Ascending aorta (tissue), 2 donors: ENCODE measurements around the gene LARGE2. TPM values are rescaled to one million over a fixed set of nuclear protein-coding genes. Genes with fewer than 3 reads are reported as not detected.

Experiments
- DNase-seq, 2 donors: peaks; one replicate each; pipeline ENCODE4 v3.0.0-alpha.2; 2019; ENCODE audit warnings: low spot score in 2 of 2
- H3K27ac ChIP-seq, 2 donors: fragments of 200-600 bp; sonication (generic); one replicate each; pipeline ENCODE4 v1.5.1; 2016 to 2017; ENCODE audit warnings: mild to moderate bottlenecking in 1 of 2
- H3K27me3 ChIP-seq: fragments of 200-600 bp; sonication (generic); one replicate; pipeline ENCODE4 v1.5.1; 2017
- H3K36me3 ChIP-seq, 2 donors: fragments of 200-600 bp; sonication (generic); one replicate each; pipeline ENCODE4 v1.5.1; 2016
- H3K4me1 ChIP-seq, 2 donors: fragments of 200-600 bp; sonication (generic); one replicate each; pipeline ENCODE4 v1.5.1; 2016 to 2017; ENCODE audit warnings: mild to moderate bottlenecking in 1 of 2
- H3K4me3 ChIP-seq, 2 donors: fragments of 200-600 bp; sonication (generic); one replicate each; pipeline ENCODE4 v1.5.1; 2016 to 2017; ENCODE audit warnings: mild to moderate bottlenecking in 1 of 2
- H3K9me3 ChIP-seq, 2 donors: fragments of 200-600 bp; sonication (generic); one replicate each; pipeline ENCODE4 v1.5.1; 2016
- CTCF ChIP-seq, 3 experiments: fragments of 200-600 bp in 2 of 3; fragments of 450-650 bp in 1 of 3; sonication (generic) in 2 of 3; IDR thresholded peaks; one replicate each; pipeline ENCODE4 v1.5.1; 2016 to 2019; ENCODE audit warnings: antibody characterized with exemption in 3 of 3, mild to moderate bottlenecking in 1 of 3, moderate library complexity in 1 of 3
- intact Hi-C: fragments of 100-400 bp; cut with DNase I; formaldehyde crosslinking; loops from one replicate; pipeline ENCODE4 v1.15.1; 2023
- total RNA-seq: library from RNA; depleted of rRNA; stranded (reverse); fragments of >200 nt; gene quantifications from one replicate; pipeline ENCODE4 v1.1.0, GENCODE V29; 2016

Gene LARGE2
- total RNA-seq, 1 donor from 2014 or later: not detected

- no peak for DNase-seq
- H3K9me3 ChIP-seq: no peaks in the 10 kb centered on the region
- H3K4me1 ChIP-seq: peaks cover 0 to 6% of the 10 kb centered on the region in 2 donors
- no peaks in the 10 kb centered on the region for H3K27me3 ChIP-seq
- H3K27ac ChIP-seq: no peak overlapping the region
- intact Hi-C loops: no loop called here
- TF ChIP-seq CTCF (IDR thresholded peaks at IDR 0.05): no peak
- H3K4me3 ChIP-seq: no peak overlapping the region
- H3K36me3 ChIP-seq: peaks cover 42 to 63% of the 10 kb centered on the region in 2 donors
Measured at GRCh38 chr11:45880772-45881570, 41.5 kb upstream of the LARGE2 start.

GRCh38 chr11:45881708-45882368, 40.6 kb upstream of the LARGE2 start:
- peaks cover 0 to 6% of the 10 kb centered on the region in 2 donors for H3K4me1 ChIP-seq
- no peak for DNase-seq
- no peak overlapping the region for H3K27ac ChIP-seq
- no peak for TF ChIP-seq CTCF (IDR thresholded peaks at IDR 0.05)
- no peaks in the 10 kb centered on the region for H3K9me3 ChIP-seq
- H3K27me3 ChIP-seq: no peaks in the 10 kb centered on the region
- no peak overlapping the region for H3K4me3 ChIP-seq
- intact Hi-C loops: no loop called here
- H3K36me3 ChIP-seq: peaks cover 42 to 54% of the 10 kb centered on the region in 2 donors

GRCh38 chr11:45884596-45885185, 37.8 kb upstream of the LARGE2 start:
- no peak overlapping the region for H3K27ac ChIP-seq
- H3K27me3 ChIP-seq: no peaks in the 10 kb centered on the region
- TF ChIP-seq CTCF (IDR thresholded peaks at IDR 0.05): no peak
- H3K9me3 ChIP-seq: no peaks in the 10 kb centered on the region
- no peak for DNase-seq
- H3K36me3 ChIP-seq: peaks cover 25 to 28% of the 10 kb centered on the region in 2 donors
- peak overlapping the region; percentile 57 to 72 for H3K4me3 ChIP-seq
- H3K4me1 ChIP-seq: peaks cover 0 to 6% of the 10 kb centered on the region in 2 donors
- intact Hi-C loops: no loop called here

- no peak within 1 kb of the TSS for H3K27ac ChIP-seq
- no peak for TF ChIP-seq CTCF (IDR thresholded peaks at IDR 0.05)
- H3K4me3 ChIP-seq: peak within 1 kb of the TSS; percentile 57 to 72
- intact Hi-C loops: no loop called here
- no peaks in the 10 kb centered on the region for H3K27me3 ChIP-seq
- H3K9me3 ChIP-seq: no peaks in the 10 kb centered on the region
- H3K36me3 ChIP-seq: peaks cover 19 to 21% of the 10 kb centered on the region in 2 donors
- peaks cover 0 to 6% of the 10 kb centered on the region in 2 donors for H3K4me1 ChIP-seq
- no peak for DNase-seq
Measured at GRCh38 chr11:45885274-45885920, 37.1 kb upstream of the LARGE2 start, which contains the start of gene MAPK8IP1. Gene MAPK8IP1, plus strand, starts transcription at chr11:45885651. Its CDS starts 170 bp downstream, at chr11:45885821.

GRCh38 chr11:45885921-45886721, 36.3 kb upstream of the LARGE2 start:
- no peak for DNase-seq
- no peak for TF ChIP-seq CTCF (IDR thresholded peaks at IDR 0.05)
- no peak overlapping the region for H3K27ac ChIP-seq
- H3K4me1 ChIP-seq: peaks cover 0 to 6% of the 10 kb centered on the region in 2 donors
- peaks cover 12 to 14% of the 10 kb centered on the region in 2 donors for H3K36me3 ChIP-seq
- H3K4me3 ChIP-seq: peak overlapping the region; percentile 57 to 72
- intact Hi-C loops: no loop called here
- no peaks in the 10 kb centered on the region for H3K27me3 ChIP-seq
- H3K9me3 ChIP-seq: no peaks in the 10 kb centered on the region
